Stimulated activated CD4-positive, alpha-beta T cell treated with anti-CD3 and anti-CD28 coated beads, Interleukin-4, amount 100 ng/mL, for 24 hours (primary cell): ENCODE data around the gene NR1D2.
"Not testable (repeated sequence)": the region's sequence is repeated elsewhere in the genome, so short reads cannot be mapped to it uniquely, and the experiment has no call there.

Source experiments
- DNase-seq: peaks from one replicate; pipeline ENCODE4 v3.0.0-alpha.2; 2020

The NR1D2 gene

DNA sequence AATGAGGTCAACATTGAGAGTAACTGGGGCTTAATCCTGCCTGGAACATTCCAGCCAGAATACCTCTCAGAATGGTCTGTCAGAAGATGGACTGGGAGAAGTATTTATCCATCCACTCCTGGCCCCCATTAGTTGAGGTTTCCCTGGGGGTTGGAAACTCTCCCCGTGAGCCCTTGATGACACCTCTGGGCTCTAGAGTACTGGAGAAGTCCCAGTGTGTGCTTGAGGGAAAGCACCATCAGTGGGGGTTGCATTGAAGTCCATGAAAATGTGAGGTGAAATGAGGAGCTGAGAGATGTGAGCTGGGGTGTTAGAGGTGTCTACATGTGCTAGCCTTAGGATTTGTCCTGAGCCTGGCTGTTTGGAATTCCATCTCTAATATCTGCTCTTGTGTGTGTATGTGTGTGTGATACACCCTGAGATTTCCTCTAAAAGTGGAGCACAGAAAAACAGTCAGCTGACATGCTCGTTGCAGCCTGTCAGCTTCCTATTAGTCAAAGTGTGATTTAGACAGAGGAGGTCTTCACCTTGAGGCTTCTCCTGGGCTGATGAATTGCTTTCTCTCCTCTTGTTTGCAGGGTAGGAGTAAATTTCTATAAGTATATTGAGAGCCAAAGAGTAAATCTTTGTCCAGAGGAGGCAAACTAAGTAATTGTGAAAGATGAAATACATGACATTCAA is 67.6 kb downstream of the NR1D2 start:
- DNase-seq = no peak

DNA sequence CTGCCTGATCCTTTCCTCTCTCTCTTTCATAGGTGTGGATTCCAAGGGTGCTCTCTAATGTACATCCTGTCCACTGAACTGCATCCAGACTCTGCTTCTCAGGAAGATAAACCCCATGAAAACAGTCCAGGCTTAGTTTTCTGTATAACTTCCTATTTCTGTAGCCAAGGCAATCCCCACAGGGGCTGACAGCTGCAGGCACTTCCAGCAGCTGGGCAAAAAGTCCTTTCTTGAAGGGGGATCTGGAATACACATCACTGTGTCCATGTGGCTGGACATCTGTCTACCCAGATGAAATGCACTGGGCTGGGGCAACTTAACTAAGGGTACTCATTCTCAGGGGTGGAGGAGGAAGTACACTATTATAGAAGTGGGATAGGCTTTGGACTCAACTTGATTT is 72.2 kb downstream of the NR1D2 start:
- DNase-seq = no peak

GRCh38 chr3:24018784-24019570 is 73.9 kb downstream of the NR1D2 start:
- DNase-seq = no peak

GRCh38 chr3:24019585-24019984 is 74.5 kb downstream of the NR1D2 start:
- DNase-seq = no peak

- no peak for DNase-seq
Observed at GRCh38 chr3:24020036-24020691, 75.1 kb downstream of the NR1D2 start.

- DNase-seq = no peak
Observed at GRCh38 chr3:24023197-24023596, 78.1 kb downstream of the NR1D2 start.

DNA sequence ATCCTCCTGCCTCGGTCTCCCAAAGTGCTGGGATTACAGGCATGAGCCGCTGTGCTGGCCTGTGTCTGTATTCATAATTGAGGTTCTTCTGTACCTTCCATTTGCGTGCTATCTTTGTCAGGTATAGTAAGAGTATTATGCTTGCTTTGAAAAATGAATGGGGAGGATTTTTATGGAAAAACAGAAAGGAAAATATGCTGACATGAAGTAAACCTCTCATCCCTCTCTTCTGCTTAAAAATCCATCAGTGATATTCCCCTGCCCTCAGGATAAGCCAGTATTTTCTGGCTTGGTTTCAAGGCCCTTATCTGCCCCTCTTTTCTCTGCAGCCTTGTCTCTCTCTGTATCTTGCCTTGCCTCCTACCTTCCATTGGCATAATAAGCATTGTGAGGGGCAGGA is 80.7 kb downstream of the NR1D2 start:
- DNase-seq = no peak

GRCh38 chr3:24026665-24027064 is 81.6 kb downstream of the NR1D2 start:
- DNase-seq = not testable (repeated sequence)

DNA sequence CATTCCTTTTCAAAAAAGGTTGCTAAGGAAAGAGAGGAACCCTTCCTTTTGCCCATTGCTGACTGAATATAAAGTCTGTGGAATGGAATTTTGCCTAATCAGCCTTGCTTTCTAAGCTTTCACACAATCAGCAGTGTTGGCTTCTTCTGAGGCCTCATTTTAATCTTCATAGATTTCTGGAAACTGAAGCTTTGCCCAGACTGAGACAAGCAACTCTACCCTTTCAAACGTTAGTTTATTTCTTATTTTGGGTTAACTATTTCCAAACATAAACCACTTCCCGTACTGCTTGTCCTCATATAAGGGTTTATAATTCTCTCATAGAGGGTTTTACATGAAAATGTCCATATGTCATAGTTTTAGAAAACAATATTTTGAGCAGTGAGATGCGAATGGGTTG is 82.9 kb downstream of the NR1D2 start:
- DNase-seq = no peak
